NCI-H69 (cell line): Measurements from ENCODE around the gene RNF5.
"Not testable (repeated sequence)": the region's sequence is repeated elsewhere in the genome, so short reads cannot be mapped to it uniquely, and the experiment has no call there.

Source experiments
- DNase-seq: peaks from one replicate; lab custom pipeline; 2025; lab: John Stamatoyannopoulos, UW

The RNF5 gene

DNA sequence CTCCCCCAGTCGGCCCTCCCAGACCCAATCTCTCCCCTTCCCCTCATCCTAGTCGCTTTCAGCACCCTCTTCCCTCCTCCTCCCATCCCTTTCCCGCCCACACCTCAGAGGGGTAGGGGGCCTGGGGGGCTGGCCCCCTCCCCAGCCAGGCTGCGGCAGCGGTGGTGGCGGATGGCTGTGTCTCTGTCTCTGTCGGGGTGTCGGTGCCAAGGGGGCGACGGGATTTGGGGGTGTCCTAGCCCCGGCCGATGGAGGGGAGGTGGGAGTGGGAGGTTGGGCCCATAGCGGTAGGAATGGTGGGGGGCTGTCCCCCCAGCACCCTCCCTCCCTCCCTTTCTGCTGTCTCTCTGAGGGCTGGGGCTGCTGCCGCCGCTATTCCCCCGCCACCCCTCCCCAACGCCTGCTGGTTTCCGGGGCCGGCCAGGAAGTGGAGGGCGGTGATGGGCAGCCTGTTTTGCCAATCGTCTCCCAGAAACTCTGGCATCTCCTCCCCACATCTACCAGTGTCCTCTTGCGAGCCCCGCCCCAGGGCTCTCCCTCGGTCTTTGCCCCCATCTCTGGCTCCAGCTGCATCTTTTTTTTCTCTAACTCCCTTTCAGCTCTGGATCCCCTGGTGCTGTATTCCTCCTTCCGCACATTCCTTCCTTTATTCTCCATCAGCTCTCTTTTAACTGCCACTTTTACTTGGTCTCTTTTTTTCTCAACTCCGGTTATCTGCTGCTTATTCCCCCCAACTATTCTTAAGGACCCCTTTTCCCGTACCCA lies 2.3 kb upstream of the RNF5 start, which contains the start of gene AGPAT1:
Gene AGPAT1, minus strand, starts transcription at position 374 of the 765 bp plus-strand sequence. CDS start 4,588 bp downstream, outside the sequence.
- peak; percentile 97 for DNase-seq

GRCh38 chr6:32176476-32177182 lies 1.6 kb upstream of the RNF5 start:
- peak; percentile 42 for DNase-seq

DNA sequence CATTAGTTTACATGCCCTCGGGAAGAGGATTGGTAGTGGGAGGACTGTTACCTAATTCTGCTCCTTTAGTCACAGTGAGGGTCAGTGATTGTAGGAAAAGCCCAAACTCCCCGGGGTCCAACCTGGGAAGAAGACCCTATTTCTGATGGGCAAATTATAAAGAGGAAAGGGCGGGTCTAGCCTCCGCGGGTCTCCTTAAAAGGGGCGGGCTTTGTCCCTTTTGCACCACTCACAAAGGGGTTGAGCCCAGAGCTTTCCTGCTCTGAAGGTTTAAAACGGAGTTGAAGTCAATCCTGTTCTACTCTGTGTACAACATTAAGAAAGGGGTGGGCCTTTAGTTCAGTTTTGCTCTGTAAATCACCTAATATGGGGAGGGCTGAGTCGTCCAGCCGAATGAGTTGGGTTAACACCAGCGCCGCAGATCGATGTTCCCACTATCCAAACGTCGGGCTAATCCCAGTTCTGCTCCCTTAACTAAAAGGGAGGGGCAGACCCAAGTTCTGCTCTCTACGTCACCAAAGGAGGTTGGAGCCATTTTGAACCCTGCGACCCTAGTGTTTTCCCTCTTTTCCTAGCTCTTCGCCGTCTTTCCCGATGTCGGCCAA lies 920 bp upstream of the RNF5 start:
- peak; percentile 90 for DNase-seq

- DNase-seq, result peak; percentile 51
Observed at GRCh38 chr6:32178547-32179440, 589 bp downstream of the RNF5 start.

GRCh38 chr6:32179766-32180405 lies 1.7 kb downstream of the RNF5 start:
- no peak for DNase-seq

DNA sequence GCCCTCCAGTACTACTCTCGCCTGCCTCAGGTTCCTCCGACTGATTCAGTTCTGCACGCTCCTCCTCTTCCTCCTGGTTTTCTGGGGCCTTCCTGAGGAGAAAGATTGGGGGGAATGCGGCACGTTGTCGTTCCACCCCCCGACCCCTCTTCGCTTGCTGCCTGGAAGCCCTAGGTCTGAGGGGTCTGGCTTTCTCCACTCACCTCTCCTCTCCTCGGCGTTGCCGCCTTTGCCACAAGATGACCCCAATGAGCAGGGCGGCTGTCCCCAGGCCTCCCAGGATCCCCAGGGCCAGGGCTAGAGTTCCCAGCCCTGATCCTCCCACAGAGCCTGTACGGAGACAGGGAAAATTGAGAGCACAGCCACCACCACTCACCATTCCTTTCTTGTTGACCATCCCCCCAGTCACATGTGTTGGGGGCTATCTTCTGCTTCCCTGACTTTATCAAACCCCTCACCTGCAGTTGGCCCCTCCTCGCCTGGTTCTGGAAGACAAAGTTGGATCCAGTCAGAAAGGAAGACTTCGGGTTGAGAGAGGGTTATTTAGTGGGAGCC lies 3.0 kb downstream of the RNF5 start:
- DNase-seq, result no peak

- no peak for DNase-seq
Observed at GRCh38 chr6:32181915-32182529, 3.8 kb downstream of the RNF5 start.

- DNase-seq, result no peak
Observed at GRCh38 chr6:32182555-32182981, 4.4 kb downstream of the RNF5 start.

DNA sequence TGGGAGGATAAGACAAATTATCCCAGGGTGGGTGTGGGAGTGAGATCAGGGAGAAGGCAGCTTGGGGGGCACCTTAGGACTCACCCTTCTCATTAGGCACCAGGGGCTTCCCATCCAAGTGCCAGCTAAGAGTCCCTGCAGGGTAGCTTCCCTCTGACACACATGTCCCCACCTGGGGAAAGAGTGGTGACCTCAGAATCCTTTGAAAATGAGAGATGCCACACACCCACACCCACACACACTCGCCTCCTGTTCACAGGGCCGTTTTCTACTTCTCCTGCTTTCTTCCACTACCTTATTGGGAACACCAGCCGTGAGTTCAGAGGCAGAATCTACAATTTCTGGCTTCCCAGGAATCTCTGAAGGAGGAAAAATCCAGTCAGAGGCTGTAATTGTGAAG lies 4.8 kb downstream of the RNF5 start:
- no peak for DNase-seq

DNA sequence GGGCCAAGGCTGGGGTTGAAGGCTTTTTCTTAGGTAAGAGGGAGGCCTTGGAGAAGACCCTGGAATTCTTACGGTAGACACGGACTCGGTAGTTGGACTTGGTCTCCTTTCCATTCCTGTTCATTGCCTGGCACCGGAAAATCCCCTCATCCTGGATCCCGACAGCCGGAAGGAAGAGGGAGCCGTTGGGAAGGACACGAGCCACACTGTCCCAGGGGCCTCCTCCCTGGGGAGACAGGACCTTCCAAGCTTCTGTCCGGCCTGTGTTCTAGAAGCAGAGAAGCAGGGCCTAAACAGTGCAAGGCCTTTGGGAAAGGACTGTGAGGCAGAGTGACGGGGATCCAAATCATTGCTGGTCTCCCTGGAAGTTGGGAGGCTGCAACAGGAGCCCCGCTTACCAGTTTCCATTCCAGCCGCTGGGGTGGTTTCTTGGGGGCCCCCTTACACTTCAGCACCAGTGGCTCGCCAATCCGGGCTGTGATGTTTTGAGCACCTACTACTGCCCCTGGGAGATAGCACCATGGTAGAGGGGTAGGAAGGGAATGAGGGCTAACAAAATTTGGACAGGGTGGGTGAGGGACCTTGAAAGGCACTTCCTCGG lies 5.4 kb downstream of the RNF5 start:
- no peak for DNase-seq

- no peak for DNase-seq
Observed at GRCh38 chr6:32184084-32184640, 6.0 kb downstream of the RNF5 start, which contains the start of gene AGER. Gene AGER, minus strand, starts transcription at chr6:32184253. Its CDS starts 31 bp downstream, at chr6:32184222.

- DNase-seq, result not testable (repeated sequence)
Observed at GRCh38 chr6:32185681-32186131, 7.5 kb downstream of the RNF5 start.

DNA sequence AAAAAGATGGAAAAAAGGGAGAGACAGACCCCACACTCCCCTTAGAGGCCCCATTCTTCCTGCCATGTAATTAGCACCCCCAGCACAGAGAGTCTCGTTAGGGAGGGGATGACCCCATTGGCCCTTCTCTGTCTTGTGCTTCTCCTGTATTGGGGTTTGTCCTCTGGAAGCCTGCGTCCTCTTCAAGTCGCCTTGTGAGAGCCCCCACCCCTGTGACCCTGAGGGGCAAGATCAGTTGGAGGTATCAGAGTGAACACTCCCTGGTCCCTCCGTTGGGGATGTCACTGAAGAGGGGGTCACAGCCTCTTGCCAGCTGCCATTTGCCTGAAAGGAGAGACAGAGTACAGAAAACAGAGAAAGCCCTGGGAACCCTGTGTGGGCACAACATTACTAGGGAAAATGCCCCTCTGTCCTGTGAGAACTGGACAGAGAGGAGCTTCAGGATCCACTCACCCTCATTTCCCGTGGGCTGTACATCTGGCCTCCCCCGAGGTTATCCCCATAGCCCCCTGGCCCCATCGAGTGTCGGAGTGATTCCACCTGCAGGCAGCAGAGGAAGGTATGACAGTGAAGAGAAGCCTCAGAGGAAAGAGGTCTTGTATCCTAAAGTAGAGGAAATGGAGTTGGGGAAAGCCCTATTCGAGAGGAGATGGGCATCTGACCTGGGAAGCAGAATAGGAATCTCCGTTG lies 8.1 kb downstream of the RNF5 start:
- DNase-seq, result not testable (repeated sequence)

DNA sequence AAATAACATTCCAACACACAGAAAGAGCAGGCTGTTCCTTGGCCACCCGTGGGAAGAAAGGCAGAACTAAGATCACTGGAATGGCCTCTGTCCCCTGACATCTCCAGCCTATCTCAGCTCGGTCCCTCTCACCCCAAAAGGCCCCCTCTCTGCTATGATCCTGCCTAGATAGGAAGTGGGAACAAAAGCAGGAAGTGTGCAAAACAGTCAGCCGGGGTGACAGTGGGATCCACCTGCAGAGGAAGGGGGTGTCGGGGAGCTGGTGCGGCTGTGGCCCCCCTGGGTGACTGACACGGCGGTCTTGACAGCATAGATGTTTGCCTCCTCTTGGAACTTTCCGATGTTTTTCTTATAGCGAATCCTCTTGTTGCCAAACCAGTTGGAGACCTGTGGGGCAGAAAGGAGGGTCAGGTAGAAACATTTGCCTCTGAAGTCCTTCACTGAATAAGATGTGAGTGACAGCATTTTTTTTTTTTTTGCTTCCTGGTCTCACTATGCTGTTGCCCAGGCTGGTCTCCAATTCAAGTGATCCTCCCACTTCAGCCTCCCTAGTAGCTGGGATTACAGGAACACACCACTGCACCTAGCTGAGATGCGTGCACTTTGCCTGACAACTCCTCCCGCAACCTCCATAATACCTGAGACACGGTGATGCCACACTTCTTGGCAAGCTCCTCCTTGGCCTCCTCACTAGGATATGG lies 9.0 kb downstream of the RNF5 start:
- no peak for DNase-seq

GRCh38 chr6:32187725-32188380 lies 9.6 kb downstream of the RNF5 start:
- DNase-seq, result not testable (repeated sequence)

DNA sequence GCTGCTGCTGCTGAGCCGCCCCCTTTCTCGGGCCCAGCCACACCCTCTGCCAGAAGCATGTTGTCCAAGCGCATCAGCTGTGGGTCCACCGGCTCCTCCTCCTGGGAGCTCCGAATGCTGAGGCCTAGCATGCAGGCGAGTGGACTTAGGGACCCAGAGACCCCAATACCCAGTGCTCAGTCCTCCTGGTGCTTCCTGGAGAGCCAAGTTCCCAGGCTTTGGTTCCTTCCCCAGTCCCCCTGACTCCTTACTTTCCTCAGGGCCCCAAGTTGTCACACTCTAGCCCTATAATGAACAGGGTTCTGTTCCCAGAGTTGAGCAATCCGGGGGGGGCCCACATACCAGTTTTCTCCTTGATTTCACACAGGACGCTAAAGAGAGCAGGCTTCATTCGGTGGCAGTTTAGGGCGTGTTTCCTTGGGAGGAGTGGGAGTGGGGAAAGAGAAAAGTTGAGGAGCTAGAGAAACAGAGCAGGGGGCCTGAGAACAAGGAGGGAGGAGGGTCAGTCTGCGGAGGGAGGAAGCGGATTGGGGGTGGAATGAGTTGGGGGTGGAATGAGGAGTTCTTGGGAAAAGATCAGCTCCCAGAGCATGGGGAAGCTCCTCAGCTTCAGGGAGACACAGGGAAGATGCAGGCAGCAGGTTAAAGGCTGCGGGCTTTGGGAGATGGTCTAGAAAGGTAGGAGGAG lies 10.3 kb downstream of the RNF5 start:
- DNase-seq, result no peak

GRCh38 chr6:32189069-32189741 lies 11.0 kb downstream of the RNF5 start:
- DNase-seq, result no peak
